Spinal cord (tissue), 10 donors: ENCODE data around the gene HNRNPM. TPM values are rescaled to one million over a fixed set of nuclear protein-coding genes. Genes with fewer than 3 reads are reported as not detected.

Source experiments
- DNase-seq, 6 donors: peaks; one replicate each; pipeline versions ENCODE4 v3.0.0 to v3.0.0-alpha.2; 2013 to 2015; ENCODE audit warnings: low spot score in 6 of 6, low read depth in 4 of 6
- H3K27ac ChIP-seq: one replicate; pipeline ENCODE4 v1.5.1; 2013; ENCODE audit warnings: low read depth, low read length, control low read depth
- H3K27me3 ChIP-seq: one replicate; pipeline ENCODE4 v1.6.1; 2013; ENCODE audit warnings: low read length; ENCODE audit not compliant: control insufficient read depth, insufficient read depth
- H3K36me3 ChIP-seq: one replicate; pipeline ENCODE4 v1.6.1; 2013; ENCODE audit warnings: low read length; ENCODE audit not compliant: control insufficient read depth, insufficient read depth
- H3K4me1 ChIP-seq: one replicate; pipeline ENCODE4 v1.6.1; 2013; ENCODE audit warnings: low read length; ENCODE audit not compliant: control insufficient read depth, insufficient read depth
- H3K4me3 ChIP-seq: one replicate; pipeline ENCODE4 v1.5.1; 2013; ENCODE audit warnings: low read depth, low read length, control low read depth
- H3K9me3 ChIP-seq: one replicate; pipeline ENCODE4 v1.6.1; 2013; ENCODE audit warnings: low read length; ENCODE audit not compliant: control insufficient read depth, insufficient read depth
- WGBS: methylation state at CpG from one replicate; pipeline ENCODE4 v1.1.5; 2013; ENCODE audit warnings: missing lambda C conversion rate; ENCODE audit not compliant: insufficient coverage; 5-methylcytosine and 5-hydroxymethylcytosine counted together
- polyA plus RNA-seq, 2 donors: library from polyadenylated mRNA; unstranded; fragments of 120-200 nt; gene quantifications; one replicate each; pipeline ENCODE4 v1.2.1, GENCODE V29; 2013; ENCODE audit not compliant: insufficient read length in 2 of 2
- total RNA-seq, 2 donors: library from RNA; depleted of rRNA in 1 of 2; stranded (reverse); fragments of 120-200 nt in 1 of 2; fragments of >200 nt in 1 of 2; gene quantifications; one replicate each; pipeline versions ENCODE4 v1.2.3 to v1.2.4, GENCODE V29; 2013 to 2014
- donor health status: healthy.

The HNRNPM gene
- total and polyA plus RNA-seq, 4 donors = 54.8 to 258 (median 150) TPM

GRCh38 chr19:8462571-8462970 is 17.8 kb downstream of the HNRNPM start:
- 71% methylated on average over 3 of the region's 5 CpGs for WGBS
- no peak overlapping the region for H3K27ac ChIP-seq
- DNase-seq = peak in 1 of 6 donors; percentile 63
- no peaks in the 10 kb centered on the region for H3K27me3 ChIP-seq
- peaks cover 29% of the 10 kb centered on the region for H3K36me3 ChIP-seq
- H3K4me3 ChIP-seq = no peak overlapping the region
- H3K9me3 ChIP-seq = no peaks in the 10 kb centered on the region
- H3K4me1 ChIP-seq = peaks cover 13% of the 10 kb centered on the region

- Histone ChIP-seq H3K4me1 (peaks cover 12% of the 10 kb centered on the region), H3K4me3 (no peak overlapping the region), H3K36me3 (peaks cover 34% of the 10 kb centered on the region), H3K27ac (no peak overlapping the region), H3K27me3 (no peaks in the 10 kb centered on the region), H3K9me3 (no peaks in the 10 kb centered on the region)
- WGBS = 96% methylated on average over 8 of the region's 8 CpGs
- no peak for DNase-seq
Observed at GRCh38 chr19:8463365-8463764, 18.6 kb downstream of the HNRNPM start.

- H3K9me3 ChIP-seq = no peaks in the 10 kb centered on the region
- peaks cover 60% of the 10 kb centered on the region for H3K36me3 ChIP-seq
- DNase-seq = no peak
- H3K4me1 ChIP-seq = peaks cover 9% of the 10 kb centered on the region
- no peaks in the 10 kb centered on the region for H3K27me3 ChIP-seq
- 98% methylated on average over 4 of the region's 4 CpGs for WGBS
- H3K27ac ChIP-seq = no peak overlapping the region
- no peak overlapping the region for H3K4me3 ChIP-seq
Observed at GRCh38 chr19:8466018-8466417, 21.2 kb downstream of the HNRNPM start.

GRCh38 chr19:8468124-8468523 is 23.3 kb downstream of the HNRNPM start:
- Histone ChIP-seq H3K27me3 (no peaks in the 10 kb centered on the region), H3K4me1 (peaks cover 5% of the 10 kb centered on the region), H3K4me3 (no peak overlapping the region), H3K36me3 (peaks cover 81% of the 10 kb centered on the region), H3K9me3 (no peaks in the 10 kb centered on the region), H3K27ac (no peak overlapping the region)
- DNase-seq = no peak
- WGBS = 100% methylated on average over 1 of the region's 3 CpGs

- no peak overlapping the region for H3K27ac ChIP-seq
- H3K9me3 ChIP-seq = no peaks in the 10 kb centered on the region
- H3K4me3 ChIP-seq = no peak overlapping the region
- H3K27me3 ChIP-seq = no peaks in the 10 kb centered on the region
- WGBS = 96% methylated on average over 5 of the region's 8 CpGs
- peaks cover 5% of the 10 kb centered on the region for H3K4me1 ChIP-seq
- peak in 1 of 6 donors; percentile 72 for DNase-seq
- H3K36me3 ChIP-seq = peaks cover 81% of the 10 kb centered on the region
Observed at GRCh38 chr19:8468761-8469373, 24.1 kb downstream of the HNRNPM start.

GRCh38 chr19:8469613-8470368 is 25.0 kb downstream of the HNRNPM start:
- H3K4me3 ChIP-seq = no peak overlapping the region
- H3K9me3 ChIP-seq = no peaks in the 10 kb centered on the region
- WGBS = 54% methylated on average over 10 of the region's 13 CpGs
- no peak for DNase-seq
- H3K4me1 ChIP-seq = peaks cover 5% of the 10 kb centered on the region
- H3K27ac ChIP-seq = no peak overlapping the region
- H3K27me3 ChIP-seq = no peaks in the 10 kb centered on the region
- peaks cover 78% of the 10 kb centered on the region for H3K36me3 ChIP-seq

- H3K27me3 ChIP-seq = no peaks in the 10 kb centered on the region
- H3K4me1 ChIP-seq = peaks cover 5% of the 10 kb centered on the region
- no peak for DNase-seq
- 80% methylated on average over 1 of the region's 6 CpGs for WGBS
- no peak overlapping the region for H3K4me3 ChIP-seq
- H3K9me3 ChIP-seq = no peaks in the 10 kb centered on the region
- H3K36me3 ChIP-seq = peaks cover 89% of the 10 kb centered on the region
- H3K27ac ChIP-seq = no peak overlapping the region
Observed at GRCh38 chr19:8473648-8474476, 29.1 kb downstream of the HNRNPM start.

- Histone ChIP-seq H3K4me3 (no peak overlapping the region), H3K27me3 (no peaks in the 10 kb centered on the region), H3K4me1 (peaks cover under 1% of the 10 kb centered on the region), H3K9me3 (no peaks in the 10 kb centered on the region), H3K27ac (no peak overlapping the region), H3K36me3 (peaks cover 85% of the 10 kb centered on the region)
- WGBS = no CpG with 5 or more reads among the region's 1 CpG
- DNase-seq = no peak
Observed at GRCh38 chr19:8475005-8475404, 30.2 kb downstream of the HNRNPM start.

GRCh38 chr19:8476524-8476923 is 31.7 kb downstream of the HNRNPM start:
- WGBS = 88% methylated on average over 3 of the region's 8 CpGs
- peaks cover 3% of the 10 kb centered on the region for H3K4me1 ChIP-seq
- peaks cover 84% of the 10 kb centered on the region for H3K36me3 ChIP-seq
- H3K4me3 ChIP-seq = no peak overlapping the region
- no peak overlapping the region for H3K27ac ChIP-seq
- no peaks in the 10 kb centered on the region for H3K9me3 ChIP-seq
- H3K27me3 ChIP-seq = no peaks in the 10 kb centered on the region
- no peak for DNase-seq
